Activated naive CD4-positive, alpha-beta T cell treated with Interleukin-2 at 50 U/mL for 16 hours (primary cell): Measurements from ENCODE around the gene NSDHL.
"Not testable (repeated sequence)": the region's sequence is repeated elsewhere in the genome, so short reads cannot be mapped to it uniquely, and the experiment has no call there.

Experiments
- DNase-seq: peaks from one replicate; pipeline ENCODE4 v3.0.0-alpha.2; 2020

The NSDHL gene

GRCh38 chrX:152830312-152831305 lies at the start of gene NSDHL, which contains the start of gene CETN2:
NSDHL (plus strand) TSS chrX:152831063; CDS start chrX:152846325, 15,262 bp downstream.
CETN2 (minus strand) TSS chrX:152830757; CDS start chrX:152830710, 47 bp downstream.
- DNase-seq, result peak; percentile 95

- not testable (repeated sequence) for DNase-seq
Measured at GRCh38 chrX:152787062-152787461, 43.8 kb upstream of the NSDHL start.

- DNase-seq, result no peak
Measured at GRCh38 chrX:152798945-152799344, 31.9 kb upstream of the NSDHL start.

GRCh38 chrX:152806035-152806434 lies 24.8 kb upstream of the NSDHL start:
- DNase-seq, result no peak

DNA sequence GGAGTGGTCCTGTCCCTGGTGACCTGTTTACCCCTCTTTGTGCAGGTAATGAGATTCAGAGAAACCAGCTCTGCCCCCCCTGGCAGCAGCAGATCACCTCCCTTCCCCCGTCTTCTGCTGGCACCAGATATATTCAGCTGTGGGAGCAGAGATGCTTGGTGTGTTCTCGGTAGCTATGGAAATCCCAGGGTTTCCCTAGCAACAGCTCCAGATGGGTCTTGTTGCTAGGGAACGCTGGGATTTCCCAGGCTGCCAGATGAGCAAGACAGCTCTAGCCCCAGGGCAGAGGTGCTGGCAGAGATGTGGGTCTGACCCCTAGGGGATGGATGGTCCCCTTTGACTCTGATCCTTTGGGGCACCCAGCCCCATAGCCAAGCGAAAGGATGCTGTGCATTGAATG lies 20.5 kb upstream of the NSDHL start:
- no peak for DNase-seq

DNA sequence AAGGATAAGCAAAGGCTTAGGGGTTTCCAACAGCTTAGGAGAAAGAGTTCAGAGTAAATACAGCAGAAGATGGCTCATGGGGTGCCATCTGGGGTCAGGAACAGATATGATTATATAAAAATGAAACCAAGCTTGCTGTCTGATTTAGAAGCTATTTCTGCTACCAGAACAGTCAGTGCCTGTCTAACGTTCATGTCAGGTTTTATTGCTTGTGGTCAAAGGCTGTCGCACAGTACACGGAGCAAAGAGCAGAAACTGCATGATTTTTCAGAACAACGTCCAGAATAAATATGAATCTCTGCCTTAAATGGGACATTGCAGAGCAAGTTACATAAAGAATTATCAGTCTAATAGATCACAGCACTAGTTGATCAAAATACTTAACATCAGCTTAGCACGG lies 17.7 kb upstream of the NSDHL start:
- no peak for DNase-seq

DNA sequence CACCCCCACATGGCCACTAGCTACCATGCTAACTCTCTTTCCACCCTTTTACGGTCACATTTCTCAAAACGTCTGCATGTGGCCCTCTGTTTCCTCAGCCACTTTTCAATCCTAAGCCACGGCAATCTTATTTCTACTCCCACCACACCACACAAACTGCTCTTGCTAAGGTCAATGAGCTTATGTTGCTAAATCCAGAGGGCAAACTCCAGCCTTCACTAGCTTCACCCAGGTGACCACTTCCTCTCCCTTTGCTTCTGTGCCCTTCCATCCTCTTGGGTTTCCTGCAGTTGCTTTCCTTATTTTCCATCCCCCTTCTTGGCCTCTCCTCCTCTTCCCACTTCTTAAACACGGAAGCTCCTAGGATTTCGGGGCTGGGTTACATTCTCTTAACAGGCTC lies 16.8 kb upstream of the NSDHL start:
- no peak for DNase-seq

DNA sequence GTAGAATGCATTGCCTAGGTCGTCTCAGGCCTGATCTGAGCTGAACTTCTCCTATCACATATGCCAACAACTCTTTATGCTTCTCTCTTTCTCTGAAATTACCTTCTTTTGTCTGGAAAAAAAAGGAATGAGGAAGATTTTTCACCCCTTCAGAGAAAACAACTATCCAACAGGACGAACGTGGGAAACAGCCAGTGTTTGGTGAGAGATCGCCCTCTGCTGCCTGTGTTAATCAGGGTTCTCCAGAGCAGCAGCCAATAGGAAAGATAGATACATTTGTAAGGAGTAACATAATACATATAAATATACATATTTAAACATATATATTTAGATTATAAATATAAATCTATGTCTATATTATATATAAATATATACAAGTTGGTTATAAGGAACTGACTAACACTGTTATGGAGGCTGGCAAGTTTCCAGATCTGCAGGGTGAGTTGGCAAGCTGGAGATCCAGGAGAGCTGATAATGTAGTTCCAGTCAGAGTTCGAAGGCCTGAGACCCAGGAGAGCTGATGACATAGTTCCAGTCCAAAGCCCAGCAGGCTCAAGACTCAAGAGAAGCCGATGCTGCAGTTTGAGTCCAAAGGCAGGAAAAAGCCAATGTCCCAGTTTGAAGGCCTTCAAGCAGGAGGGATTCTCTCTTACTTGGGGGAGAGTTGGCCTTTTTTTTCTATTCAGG lies 13.6 kb upstream of the NSDHL start:
- DNase-seq, result no peak

DNA sequence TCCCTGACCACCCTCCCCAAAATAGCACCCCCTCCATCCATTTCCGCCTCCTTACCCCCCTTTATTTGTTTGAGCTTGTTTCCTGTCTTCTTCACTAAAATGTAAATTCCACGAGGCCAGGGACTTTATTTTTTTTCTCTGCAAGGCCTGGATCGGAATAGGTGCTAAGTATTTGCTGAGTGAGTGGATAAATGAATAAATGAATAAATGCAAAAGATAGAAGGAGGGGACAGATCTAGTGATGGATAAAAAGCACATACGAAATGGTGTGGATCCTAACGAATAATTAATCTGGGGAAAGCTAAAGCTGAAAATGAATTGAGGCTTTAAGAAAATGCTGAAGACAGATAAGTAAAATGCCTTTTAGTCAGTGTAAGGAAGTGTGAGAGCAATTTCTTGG lies 12.5 kb upstream of the NSDHL start:
- no peak for DNase-seq

- no peak for DNase-seq
Measured at GRCh38 chrX:152819266-152819665, 11.6 kb upstream of the NSDHL start.

DNA sequence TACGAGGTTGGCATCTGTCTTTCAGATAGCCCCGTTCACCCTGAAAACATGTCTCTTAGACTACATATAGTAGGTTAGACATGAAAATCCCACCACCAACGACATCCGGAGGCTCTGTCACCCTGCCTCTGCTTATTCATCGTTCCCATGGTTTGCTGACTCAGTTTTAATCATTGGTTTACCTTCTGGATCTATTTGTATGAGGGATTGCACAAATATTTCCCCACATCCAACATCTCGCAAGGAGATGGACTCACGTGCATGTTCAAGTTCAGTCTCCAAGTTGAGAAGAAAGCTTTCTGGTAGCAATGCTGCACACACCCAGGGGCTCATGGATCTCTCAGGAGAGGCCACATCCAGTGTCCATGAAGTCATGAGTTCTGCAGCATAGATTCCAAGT lies 11.1 kb upstream of the NSDHL start:
- no peak for DNase-seq

- DNase-seq, result no peak
Measured at GRCh38 chrX:152821145-152821765, 9.6 kb upstream of the NSDHL start.

GRCh38 chrX:152822383-152823086 lies 8.3 kb upstream of the NSDHL start:
- DNase-seq, result no peak

DNA sequence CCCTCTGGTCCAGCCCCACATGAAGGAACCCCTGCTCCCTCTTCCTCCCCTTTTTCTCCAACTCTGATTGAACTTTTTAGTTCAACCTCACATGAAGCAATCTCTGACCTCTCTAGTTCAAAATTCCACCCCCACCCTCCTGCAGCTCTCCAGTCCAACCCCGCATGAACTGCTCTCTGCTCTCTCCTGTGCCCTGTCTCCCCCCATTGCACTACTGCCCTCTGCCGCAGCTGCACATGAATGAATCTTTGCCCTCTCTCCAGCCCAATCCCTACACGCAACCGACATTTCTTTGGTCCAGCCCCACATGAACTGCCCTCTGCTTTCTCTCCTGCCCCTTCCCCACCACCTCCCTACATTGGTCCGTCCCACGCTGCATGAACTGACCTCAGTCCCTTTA lies 7.2 kb upstream of the NSDHL start:
- DNase-seq, result no peak

GRCh38 chrX:152824841-152825374 lies 6.0 kb upstream of the NSDHL start:
- no peak for DNase-seq

DNA sequence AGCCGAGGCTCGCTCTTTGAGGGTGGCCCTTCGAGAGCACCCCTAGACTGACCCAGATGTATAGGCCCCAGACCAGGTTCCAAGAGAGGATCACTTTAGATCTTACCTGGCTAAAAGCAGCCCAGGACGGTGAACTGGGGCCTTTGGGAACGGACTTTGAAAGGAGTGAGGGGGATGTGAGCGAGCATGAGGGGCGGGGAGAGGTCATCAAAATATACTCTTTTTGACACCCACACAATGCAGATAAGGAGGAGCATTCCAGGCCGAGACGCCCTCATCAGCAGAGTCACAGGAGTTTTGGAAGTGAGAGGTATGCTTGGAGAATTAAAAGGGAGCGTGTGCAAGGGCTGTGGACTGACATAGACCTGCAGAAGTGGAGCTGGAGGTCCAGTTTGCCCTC lies 528 bp downstream of the NSDHL start:
- no peak for DNase-seq

DNA sequence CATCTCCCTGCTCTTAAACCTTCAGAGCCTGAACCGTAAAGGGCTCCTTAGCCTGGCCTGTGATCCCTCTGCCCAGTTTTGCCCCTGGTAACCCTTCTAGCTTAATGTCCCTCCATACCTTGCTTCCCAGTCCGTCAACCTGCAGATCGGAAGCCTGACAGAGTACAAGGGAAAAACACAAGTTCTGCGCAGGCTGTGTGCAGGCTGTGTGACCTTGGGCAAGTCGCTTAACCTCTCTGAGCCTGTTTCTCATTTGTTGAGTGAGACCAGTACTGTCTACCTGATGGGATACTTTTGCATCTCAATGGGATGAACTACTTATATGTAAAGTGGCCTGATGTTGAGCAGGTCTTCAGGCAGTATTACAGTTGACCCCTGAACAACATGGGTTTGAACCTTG lies 1.7 kb downstream of the NSDHL start:
- DNase-seq, result no peak

DNA sequence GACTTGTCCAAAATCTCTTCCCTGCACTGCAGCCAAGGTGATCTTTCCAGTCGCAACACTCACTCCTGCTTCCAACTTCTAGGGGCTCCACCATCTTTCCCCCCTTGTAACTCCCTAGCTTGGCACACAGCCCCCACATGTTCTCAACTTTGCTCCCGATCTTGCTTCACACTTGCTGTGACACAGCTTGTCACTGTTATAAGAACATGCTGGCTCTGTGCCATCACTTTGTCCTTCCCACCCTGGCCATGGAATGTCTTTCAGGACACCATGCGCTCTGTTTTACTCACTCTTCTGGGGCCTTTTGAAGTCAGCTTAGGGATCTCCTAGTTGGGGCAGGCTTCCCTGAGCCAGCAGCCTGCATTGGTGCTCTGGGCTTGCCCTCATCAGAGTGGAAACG lies 2.5 kb downstream of the NSDHL start:
- no peak for DNase-seq

GRCh38 chrX:152835470-152835869 lies 4.6 kb downstream of the NSDHL start:
- DNase-seq, result not testable (repeated sequence)

DNA sequence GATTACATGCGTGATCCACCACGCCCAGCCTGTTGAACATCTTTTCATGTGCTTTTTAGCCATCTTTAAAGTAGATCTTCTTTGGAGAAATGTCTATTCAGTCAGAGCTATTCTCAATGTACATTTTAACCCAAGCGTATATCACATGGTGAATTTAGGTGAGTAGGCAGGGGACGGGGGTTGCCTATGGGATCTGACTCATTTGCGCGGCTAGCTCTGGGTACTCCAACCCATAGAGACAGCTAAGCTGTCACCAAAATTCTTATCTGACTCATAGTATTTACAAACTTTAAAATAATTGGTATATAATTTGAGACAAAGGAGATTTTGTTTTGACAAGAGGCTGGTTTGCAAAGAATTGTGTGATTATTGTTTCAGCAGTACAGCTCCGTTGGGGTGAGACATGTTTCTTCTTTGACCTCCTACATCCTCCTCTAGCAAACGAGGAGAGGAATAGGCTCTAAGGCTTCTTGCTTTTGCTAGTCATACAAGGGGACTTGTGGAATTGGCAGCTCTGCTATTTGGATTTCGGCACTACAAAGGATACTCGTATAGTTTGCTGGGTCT lies 12.0 kb downstream of the NSDHL start:
- DNase-seq, result no peak

DNA sequence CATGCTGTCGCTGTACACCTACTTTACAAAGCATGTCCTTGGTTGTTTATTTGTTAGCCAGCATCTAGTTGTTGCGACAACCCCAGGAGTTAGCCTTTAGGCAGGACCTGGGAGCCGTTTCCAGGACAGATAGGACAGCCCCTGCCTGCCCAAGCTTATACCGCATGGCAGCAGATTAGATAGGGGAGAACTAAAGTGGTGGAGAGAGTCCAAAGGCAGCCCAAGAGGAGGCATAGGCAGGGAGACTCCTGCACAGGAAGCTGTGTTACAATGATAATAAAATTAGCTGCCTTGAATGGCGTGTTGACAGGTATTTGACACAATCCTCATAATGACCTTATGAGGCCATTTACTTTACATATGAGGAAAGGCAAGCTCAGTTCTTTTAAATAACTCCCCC lies 13.0 kb downstream of the NSDHL start:
- DNase-seq, result no peak

DNA sequence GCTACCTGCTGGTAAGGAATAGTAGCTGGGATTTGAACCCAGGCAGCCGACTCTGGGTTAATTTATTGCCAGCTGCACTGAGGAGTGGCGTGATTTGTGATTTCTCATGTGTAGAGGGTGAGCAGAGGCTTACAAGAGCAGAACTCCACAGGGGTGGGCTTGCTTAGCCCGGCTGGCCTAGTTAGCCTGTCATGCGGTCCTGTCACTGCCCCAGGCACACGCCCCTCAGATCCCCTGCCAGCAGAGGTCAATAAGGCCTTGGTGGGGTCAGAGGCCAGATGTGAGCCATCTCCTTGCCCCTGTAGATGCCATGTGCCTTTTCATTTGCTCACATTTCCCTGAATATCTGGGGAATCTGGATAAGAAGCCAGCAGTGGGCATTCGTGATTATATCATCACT lies 13.4 kb downstream of the NSDHL start:
- no peak for DNase-seq
